ENCODE results near the gene IKZF3.

The IKZF3 gene

GRCh38 chr17:39738568-39738901, 125.6 kb downstream of the IKZF3 start:
- DNase-seq (ENCODE audit: low read depth): peak; percentile 74
- H3K4me3 ChIP-seq (ENCODE audit: low read length): peak overlapping the region; percentile 89
- no peak for TF ChIP-seq CTCF (IDR thresholded peaks at IDR 0.05; ENCODE audit: insufficient read depth, low read depth, low read length, missing control alignments)

- H3K4me3 ChIP-seq (ENCODE audit: low read length): peak within 1 kb of the TSS; percentile 89
- DNase-seq (ENCODE audit: low read depth): peak; percentile 83
- no peak for TF ChIP-seq CTCF (IDR thresholded peaks at IDR 0.05; ENCODE audit: insufficient read depth, low read depth, low read length, missing control alignments)
Observed at GRCh38 chr17:39737760-39738567, 126.1 kb downstream of the IKZF3 start, which contains the start of gene GRB7. Gene GRB7, plus strand, starts transcription at chr17:39737938. Its CDS starts 4,364 bp downstream, at chr17:39742302.

- peak overlapping the region; percentile 89 for H3K4me3 ChIP-seq (ENCODE audit: low read length)
- no peak for DNase-seq (ENCODE audit: low read depth)
- no peak for TF ChIP-seq CTCF (IDR thresholded peaks at IDR 0.05; ENCODE audit: insufficient read depth, low read depth, low read length, missing control alignments)
Observed at GRCh38 chr17:39737206-39737759, 126.8 kb downstream of the IKZF3 start.

GRCh38 chr17:39736319-39737165, 127.6 kb downstream of the IKZF3 start:
- peak; percentile 67 for DNase-seq (ENCODE audit: low read depth)
- no peak overlapping the region for H3K4me3 ChIP-seq (ENCODE audit: low read length)
- no peak for TF ChIP-seq CTCF (IDR thresholded peaks at IDR 0.05; ENCODE audit: insufficient read depth, low read depth, low read length, missing control alignments)

GRCh38 chr17:39735882-39736281, 128.2 kb downstream of the IKZF3 start:
- H3K4me3 ChIP-seq (ENCODE audit: low read length): no peak overlapping the region
- no peak for TF ChIP-seq CTCF (IDR thresholded peaks at IDR 0.05; ENCODE audit: insufficient read depth, low read depth, low read length, missing control alignments)
- peak; percentile 13 for DNase-seq (ENCODE audit: low read depth)

- no peak for DNase-seq (ENCODE audit: low read depth)
- no peak for TF ChIP-seq CTCF (IDR thresholded peaks at IDR 0.05; ENCODE audit: insufficient read depth, low read depth, low read length, missing control alignments)
- H3K4me3 ChIP-seq (ENCODE audit: low read length): no peak overlapping the region
Observed at GRCh38 chr17:39732586-39732985, 131.5 kb downstream of the IKZF3 start.

All from epithelial cell of esophagus (primary cell).